ENCODE measurements around the gene RNF213. TPM values are rescaled to one million over a fixed set of nuclear protein-coding genes. Genes with fewer than 3 reads are reported as not detected.

RNF213 gene
- total and polyA plus RNA-seq, 10 of the 15 experiments (the other 5 are each of a cell fraction or from before 2014, with no cell fraction given) = 18.6 to 145 (median 65.8) TPM

GRCh38 chr17:80356231-80356856 lies 95.7 kb downstream of the RNF213 start:
- H4K20me1 ChIP-seq (ENCODE audit: control insufficient read depth, insufficient read depth) = no peaks in the 10 kb centered on the region
- H3K4me2 ChIP-seq (ENCODE audit: control insufficient read depth, insufficient read depth) = no peak overlapping the region
- 98% methylated on average over 20 of the region's 24 CpGs for WGBS (ENCODE audit: insufficient coverage, insufficient replicate concordance, low lambda C conversion rate, missing lambda C conversion rate)
- no peak overlapping the region for H3K9ac ChIP-seq (ENCODE audit: control insufficient read depth, insufficient read depth, low read length)
- ATAC-seq = no peak
- no peaks in the 10 kb centered on the region for H3K9me3 ChIP-seq (replicated peaks; ENCODE audit: control insufficient read depth, insufficient read depth, low read length)
- no TSS peak for BruUV-seq (replicated peaks)
- intact Hi-C loops (cut with micrococcal nuclease; ENCODE audit: unreplicated experiment) = no loop called here
- ChIA-PET RAD21 (ENCODE audit: unreplicated experiment) (no interaction called here), CTCF (no interaction called here), SMC1A (ENCODE audit: uncharacterized antibody, unreplicated experiment) (no interaction called here), POLR2A (no interaction called here)
- H3K79me2 ChIP-seq (ENCODE audit: control insufficient read depth, insufficient read depth, low read length) = no peaks in the 10 kb centered on the region
- H3K4me3 ChIP-seq = no peak overlapping the region
- DNase-seq (ENCODE audit: low read depth, low spot score) = no peak
- H3K36me3 ChIP-seq (ENCODE audit: control insufficient read depth in 2 of 2, insufficient read depth in 2 of 2, low read length in 1 of 2) = peaks cover 39 to 49% of the 10 kb centered on the region in 2 experiments
- no peak for FAIRE-seq
- H2AFZ ChIP-seq (ENCODE audit: control insufficient read depth, low read depth, low read length) = no peak overlapping the region
- H3K27ac ChIP-seq (ENCODE audit: control insufficient read depth, insufficient read depth) = no peak overlapping the region
- no peaks in the 10 kb centered on the region for H3K27me3 ChIP-seq (replicated peaks in 1 of 2; ENCODE audit: control insufficient read depth in 2 of 2, insufficient read depth in 2 of 2, low read length in 1 of 2)
- TF ChIP-seq CREM (IDR thresholded peaks at IDR 0.05; ENCODE audit: low read depth) = no peak
- TF ChIP-seq, protein P1, sequence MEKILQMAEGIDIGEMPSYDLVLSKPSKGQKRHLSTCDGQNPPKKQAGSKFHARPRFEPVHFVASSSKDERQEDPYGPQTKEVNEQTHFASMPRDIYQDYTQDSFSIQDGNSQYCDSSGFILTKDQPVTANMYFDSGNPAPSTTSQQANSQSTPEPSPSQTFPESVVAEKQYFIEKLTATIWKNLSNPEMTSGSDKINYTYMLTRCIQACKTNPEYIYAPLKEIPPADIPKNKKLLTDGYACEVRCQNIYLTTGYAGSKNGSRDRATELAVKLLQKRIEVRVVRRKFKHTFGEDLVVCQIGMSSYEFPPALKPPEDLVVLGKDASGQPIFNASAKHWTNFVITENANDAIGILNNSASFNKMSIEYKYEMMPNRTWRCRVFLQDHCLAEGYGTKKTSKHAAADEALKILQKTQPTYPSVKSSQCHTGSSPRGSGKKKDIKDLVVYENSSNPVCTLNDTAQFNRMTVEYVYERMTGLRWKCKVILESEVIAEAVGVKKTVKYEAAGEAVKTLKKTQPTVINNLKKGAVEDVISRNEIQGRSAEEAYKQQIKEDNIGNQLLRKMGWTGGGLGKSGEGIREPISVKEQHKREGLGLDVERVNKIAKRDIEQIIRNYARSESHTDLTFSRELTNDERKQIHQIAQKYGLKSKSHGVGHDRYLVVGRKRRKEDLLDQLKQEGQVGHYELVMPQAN (conservative IDR thresholded peaks at IDR 0.05) = no peak
- no peak for TF ChIP-seq MTA2 (IDR thresholded peaks at IDR 0.05; ENCODE audit: low read depth)
- TF ChIP-seq, protein P2, sequence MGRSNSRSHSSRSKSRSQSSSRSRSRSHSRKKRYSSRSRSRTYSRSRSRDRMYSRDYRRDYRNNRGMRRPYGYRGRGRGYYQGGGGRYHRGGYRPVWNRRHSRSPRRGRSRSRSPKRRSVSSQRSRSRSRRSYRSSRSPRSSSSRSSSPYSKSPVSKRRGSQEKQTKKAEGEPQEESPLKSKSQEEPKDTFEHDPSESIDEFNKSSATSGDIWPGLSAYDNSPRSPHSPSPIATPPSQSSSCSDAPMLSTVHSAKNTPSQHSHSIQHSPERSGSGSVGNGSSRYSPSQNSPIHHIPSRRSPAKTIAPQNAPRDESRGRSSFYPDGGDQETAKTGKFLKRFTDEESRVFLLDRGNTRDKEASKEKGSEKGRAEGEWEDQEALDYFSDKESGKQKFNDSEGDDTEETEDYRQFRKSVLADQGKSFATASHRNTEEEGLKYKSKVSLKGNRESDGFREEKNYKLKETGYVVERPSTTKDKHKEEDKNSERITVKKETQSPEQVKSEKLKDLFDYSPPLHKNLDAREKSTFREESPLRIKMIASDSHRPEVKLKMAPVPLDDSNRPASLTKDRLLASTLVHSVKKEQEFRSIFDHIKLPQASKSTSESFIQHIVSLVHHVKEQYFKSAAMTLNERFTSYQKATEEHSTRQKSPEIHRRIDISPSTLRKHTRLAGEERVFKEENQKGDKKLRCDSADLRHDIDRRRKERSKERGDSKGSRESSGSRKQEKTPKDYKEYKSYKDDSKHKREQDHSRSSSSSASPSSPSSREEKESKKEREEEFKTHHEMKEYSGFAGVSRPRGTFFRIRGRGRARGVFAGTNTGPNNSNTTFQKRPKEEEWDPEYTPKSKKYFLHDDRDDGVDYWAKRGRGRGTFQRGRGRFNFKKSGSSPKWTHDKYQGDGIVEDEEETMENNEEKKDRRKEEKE (IDR thresholded peaks at IDR 0.05) = no peak
- no peak for TF ChIP-seq SIN3A (IDR thresholded peaks at IDR 0.05; ENCODE audit: low read depth, low read length)
- TF ChIP-seq ZNF24 (IDR thresholded peaks at IDR 0.05) = no peak
- TF ChIP-seq SP1 (IDR thresholded peaks at IDR 0.05; ENCODE audit: low read depth, low read length) = no peak
- TF ChIP-seq HDGF (IDR thresholded peaks at IDR 0.05) = no peak
- no peak for TF ChIP-seq KDM1A (IDR thresholded peaks at IDR 0.05; ENCODE audit: borderline replicate concordance)
- no peak for TF ChIP-seq ESRRA (IDR thresholded peaks at IDR 0.05; ENCODE audit: low read length)
- TF ChIP-seq ZNF622 (IDR thresholded peaks at IDR 0.05) = no peak
- TF ChIP-seq MEF2A (IDR thresholded peaks at IDR 0.05; ENCODE audit: insufficient read depth, low read depth, low read length) = no peak
- in situ Hi-C loops (cut with MboI) = no loop called here
- no peaks in the 10 kb centered on the region for H3K4me1 ChIP-seq (ENCODE audit: control insufficient read depth, insufficient read depth, low read length)

Data from GM12878 (cell line).